Stimulated activated CD8-positive, alpha-beta memory T cell treated with anti-CD3 and anti-CD28 coated beads, Interleukin-15, amount 100 ng/mL, for 24 hours (primary cell): ENCODE measurements around the gene OR2V1.
"Not testable (repeated sequence)": the region's sequence is repeated elsewhere in the genome, so short reads cannot be mapped to it uniquely, and the experiment has no call there.

ENCODE experiments used
- DNase-seq: peaks from one replicate; pipeline ENCODE4 v3.0.0-alpha.2; 2020; ENCODE audit warnings: low read depth

Gene OR2V1

GRCh38 chr5:181130832-181131496 lies at the start of gene OR2V1:
OR2V1 (minus strand) TSS chr5:181131169; CDS start chr5:181125304, 5,865 bp downstream.
- DNase-seq: no peak

DNA sequence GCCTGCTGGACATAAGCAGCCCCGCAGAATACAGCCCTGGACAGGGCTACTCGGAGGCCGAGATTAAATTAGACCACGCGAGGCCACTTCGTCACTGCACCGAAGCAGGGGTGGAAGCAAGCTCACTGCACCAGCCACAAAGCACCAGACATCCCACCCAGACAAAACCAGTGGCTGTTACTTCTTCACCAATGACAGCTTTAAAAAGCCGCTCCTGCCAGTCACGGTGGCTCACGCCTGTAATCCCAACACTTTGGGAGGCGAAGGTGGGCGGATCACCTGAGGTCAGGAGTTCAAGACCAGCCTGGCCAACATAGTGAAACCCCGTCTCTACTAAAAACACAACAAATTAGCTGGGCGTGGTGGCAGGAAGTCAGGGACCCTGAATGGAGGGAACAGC lies 46.6 kb upstream of the OR2V1 start:
- not testable (repeated sequence) for DNase-seq

GRCh38 chr5:181176254-181176952 lies 45.4 kb upstream of the OR2V1 start:
- DNase-seq: no peak

DNA sequence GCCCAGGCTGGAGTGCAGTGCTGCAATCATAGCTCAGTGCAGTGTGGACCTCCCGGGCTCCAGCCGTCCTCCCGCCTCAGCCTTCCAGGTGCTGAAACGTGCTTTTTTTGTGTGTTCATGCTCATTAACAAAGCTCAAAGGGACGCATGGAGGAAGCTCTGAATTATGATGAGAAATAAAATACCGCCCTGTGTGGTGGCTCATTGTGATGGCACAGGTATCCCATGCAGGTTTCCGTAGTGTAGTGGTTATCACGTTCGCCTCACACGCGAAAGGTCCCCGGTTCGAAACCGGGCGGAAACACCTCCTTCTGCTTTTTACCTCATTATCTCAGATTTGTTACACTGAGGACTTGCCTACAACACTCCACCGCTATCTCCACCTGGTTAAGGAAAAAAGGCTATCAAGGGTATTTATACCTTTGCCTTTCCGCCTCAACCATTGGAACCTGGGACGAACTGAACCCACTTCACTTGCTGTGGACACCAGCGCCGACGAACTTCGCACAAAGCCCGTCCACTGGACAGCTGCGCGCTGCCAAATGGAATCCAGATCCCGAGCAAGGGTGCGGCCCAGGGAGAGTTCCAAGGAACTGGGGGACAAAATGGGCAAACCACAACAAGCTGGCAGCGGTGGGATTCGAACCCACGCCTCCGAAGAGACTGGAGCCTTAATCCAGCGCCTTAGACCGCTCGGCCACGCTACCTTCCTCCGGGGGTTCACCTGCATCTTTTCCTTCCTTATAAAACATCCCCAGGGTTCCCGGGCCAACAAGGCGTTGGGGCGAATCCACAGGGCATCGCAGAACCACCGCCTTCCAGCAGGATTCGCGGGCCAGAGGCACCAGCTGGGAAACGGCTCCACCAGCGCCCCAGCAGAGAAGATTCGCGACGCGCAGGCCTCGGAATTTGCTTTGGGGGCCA lies 42.7 kb upstream of the OR2V1 start:
- DNase-seq: peak; percentile 63

DNA sequence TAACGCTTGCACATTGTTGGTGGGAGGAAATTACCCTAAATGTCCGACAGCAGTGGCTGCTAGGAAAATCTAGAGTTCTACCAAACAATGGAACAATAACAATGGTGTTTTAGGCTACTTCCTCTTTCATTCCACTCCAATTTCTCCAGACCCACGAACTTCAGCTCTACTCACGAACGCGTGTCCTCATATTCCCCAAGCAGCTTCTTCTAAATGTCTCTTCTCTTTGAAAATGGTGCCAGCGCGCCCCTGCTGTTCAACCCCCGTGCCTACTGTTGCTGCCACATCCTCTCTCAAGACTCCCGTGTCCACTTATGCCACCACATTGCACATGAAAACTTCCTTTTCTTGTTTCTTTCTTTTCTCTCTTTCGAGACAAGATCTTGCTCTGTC lies 42.1 kb upstream of the OR2V1 start:
- DNase-seq: no peak

- DNase-seq: no peak
Observed at GRCh38 chr5:181171782-181172181, 40.8 kb upstream of the OR2V1 start.

DNA sequence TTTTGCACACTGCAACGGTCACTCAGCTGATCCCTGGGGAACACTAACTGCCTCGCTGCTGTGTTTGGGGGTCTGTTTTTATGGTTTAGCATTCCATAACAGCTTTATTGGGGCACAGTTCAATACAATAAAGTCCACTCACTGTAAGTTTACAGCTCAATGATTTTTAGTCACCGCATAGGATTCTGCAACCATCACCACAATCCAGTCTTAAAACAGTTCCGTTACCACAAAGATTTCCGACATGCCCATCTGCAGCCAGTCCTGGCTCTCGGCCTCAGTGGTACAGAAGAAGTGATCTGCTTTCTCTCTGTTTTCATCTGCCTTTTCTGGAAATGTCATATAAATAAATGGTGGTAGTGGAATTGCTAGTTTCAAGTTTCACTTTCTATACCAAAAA lies 40.0 kb upstream of the OR2V1 start:
- DNase-seq: no peak

GRCh38 chr5:181170237-181170825 lies 39.4 kb upstream of the OR2V1 start:
- no peak for DNase-seq

- peak; percentile 94 for DNase-seq
Observed at GRCh38 chr5:181169459-181170236, 38.7 kb upstream of the OR2V1 start.

GRCh38 chr5:181168595-181169118 lies 37.7 kb upstream of the OR2V1 start:
- DNase-seq: no peak

- no peak for DNase-seq
Observed at GRCh38 chr5:181167814-181168488, 37.0 kb upstream of the OR2V1 start.

DNA sequence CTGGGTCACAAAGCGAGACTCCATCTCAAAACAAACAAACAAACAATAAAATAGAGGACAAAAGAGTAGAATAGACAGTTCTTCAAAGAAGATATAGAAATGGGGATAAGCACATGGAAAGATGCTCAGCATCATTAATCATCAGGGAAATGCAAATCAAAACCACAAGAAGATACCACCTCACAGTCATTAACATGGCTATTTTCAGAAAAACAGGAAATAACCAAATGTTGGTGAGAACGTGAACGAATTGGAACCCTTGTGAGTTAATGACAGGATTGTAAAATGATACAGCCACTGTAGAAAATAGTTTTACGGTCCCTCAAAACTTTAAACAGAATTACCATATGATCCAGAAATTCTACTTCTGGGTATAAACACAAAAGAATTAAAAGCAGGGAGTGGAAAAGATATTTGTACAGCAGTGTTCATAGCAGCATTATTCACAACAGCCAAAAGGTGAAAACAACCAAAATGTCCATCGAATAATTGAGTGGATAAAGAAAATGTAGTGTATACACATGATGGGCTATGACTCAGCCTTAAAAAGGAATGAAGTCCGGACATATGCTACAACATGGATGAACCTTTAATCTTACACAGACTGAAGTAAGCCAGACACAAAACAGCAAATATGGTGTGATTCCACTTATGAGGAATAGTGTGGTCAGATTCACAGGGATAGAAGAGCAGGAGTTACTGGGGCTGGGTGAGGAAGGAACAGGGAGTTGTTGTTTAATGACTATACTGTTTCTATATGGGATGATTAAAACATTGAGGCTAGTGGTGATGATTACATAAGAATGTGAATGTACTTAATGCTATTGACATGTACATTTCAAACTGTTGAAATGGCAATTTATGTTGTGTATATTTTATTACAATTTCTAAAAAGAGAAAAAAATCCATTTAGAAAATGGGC lies 36.1 kb upstream of the OR2V1 start:
- no peak for DNase-seq

- DNase-seq: no peak
Observed at GRCh38 chr5:181164076-181164952, 33.3 kb upstream of the OR2V1 start.

- DNase-seq: no peak
Observed at GRCh38 chr5:181163487-181164075, 32.6 kb upstream of the OR2V1 start.

DNA sequence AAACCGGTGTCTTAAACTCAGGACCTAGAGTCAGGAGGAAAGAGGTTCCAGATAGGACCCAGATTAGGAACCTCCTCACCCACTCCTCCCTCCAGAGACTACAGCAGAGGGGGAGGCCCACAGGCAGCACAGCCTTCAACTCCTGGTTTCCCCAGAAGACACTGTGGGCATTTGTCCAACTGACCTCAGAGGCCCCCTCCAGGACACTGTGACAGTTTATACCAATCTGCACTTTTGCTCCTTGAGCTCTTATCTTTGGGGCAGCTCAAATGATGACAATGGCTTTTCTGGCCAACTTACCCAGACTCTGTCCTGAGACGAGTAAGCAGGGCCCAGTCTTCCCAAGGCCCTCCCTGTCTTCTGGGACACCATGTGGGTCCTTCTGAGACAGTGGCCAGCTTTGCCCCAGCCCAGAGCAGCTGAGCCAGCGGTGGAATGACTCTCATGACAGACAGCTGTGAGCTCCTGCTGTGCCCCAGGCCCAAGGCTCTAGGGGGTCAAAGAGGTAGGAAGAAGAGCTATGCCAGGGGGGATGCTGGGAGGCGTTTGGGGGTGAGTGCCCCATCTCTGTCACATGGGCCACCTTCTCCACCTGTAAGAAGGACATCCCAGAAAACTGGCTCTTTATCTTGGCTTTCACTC lies 30.7 kb upstream of the OR2V1 start:
- no peak for DNase-seq

DNA sequence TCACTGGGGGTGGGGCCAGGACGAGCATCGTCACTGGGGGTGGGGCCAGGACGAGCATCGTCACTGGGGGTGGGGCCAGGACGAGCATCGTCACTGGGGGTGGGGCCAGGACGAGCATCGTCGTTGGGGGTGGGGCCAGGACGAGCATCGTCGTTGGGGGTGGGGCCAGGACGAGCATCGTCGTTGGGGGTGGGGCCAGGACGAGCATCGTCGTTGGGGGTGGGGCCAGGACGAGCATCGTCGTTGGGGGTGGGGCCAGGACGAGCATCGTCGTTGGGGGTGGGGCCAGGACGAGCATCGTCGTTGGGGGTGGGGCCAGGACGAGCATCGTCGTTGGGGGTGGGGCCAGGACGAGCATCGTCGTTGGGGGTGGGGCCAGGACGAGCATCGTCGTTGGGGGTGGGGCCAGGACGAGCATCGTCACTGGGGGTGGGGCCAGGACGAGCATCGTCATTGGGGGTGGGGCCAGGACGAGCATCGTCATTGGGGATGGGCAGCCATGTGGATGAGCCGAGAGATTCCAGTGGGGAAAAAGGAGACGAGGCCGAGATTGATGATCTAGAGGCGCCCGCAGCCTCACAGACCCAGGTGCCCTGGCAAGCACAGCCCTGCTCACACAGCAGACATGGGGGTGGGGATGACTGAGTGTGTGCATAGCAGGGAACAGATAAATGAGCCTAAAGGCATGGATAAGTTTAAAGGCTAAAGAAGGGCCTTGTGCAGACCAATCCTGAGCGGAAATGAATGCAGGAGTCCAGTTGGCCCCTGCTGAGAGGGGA lies 30.0 kb upstream of the OR2V1 start:
- DNase-seq: not testable (repeated sequence)
